Osteoblast (primary cell): Measurements from ENCODE around the gene ADARB2. TPM values are rescaled to one million over a fixed set of nuclear protein-coding genes. Genes with fewer than 3 reads are reported as not detected.
"Not testable (repeated sequence)": the region's sequence is repeated elsewhere in the genome, so short reads cannot be mapped to it uniquely, and the experiment has no call there.

Experiments used
- DNase-seq: peaks from one replicate; pipeline ENCODE4 v3.0.0; 2011; ENCODE audit warnings: low spot score, mixed read lengths; ENCODE audit not compliant: insufficient read length; ENCODE audit errors: missing footprints
- H2AFZ ChIP-seq: 2 replicates; pipeline ENCODE4 v1.6.0; 2011; ENCODE audit warnings: mild to moderate bottlenecking, low read length
- H3K27ac ChIP-seq: 2 replicates; pipeline ENCODE4 v1.5.1; 2011; ENCODE audit warnings: mild to moderate bottlenecking, low read depth, low read length, moderate library complexity
- H3K27me3 ChIP-seq: 2 replicates; pipeline ENCODE4 v1.6.0; 2012; ENCODE audit warnings: mild to moderate bottlenecking, control low read depth, inconsistent platforms, low read length, moderate library complexity; ENCODE audit not compliant: insufficient read depth
- H3K36me3 ChIP-seq: 2 replicates; pipeline ENCODE4 v1.5.1; 2011; ENCODE audit warnings: mild to moderate bottlenecking, low read length, control low read depth, moderate library complexity; ENCODE audit not compliant: insufficient read depth
- H3K4me1 ChIP-seq: 2 replicates; pipeline ENCODE4 v1.5.1; 2011; ENCODE audit warnings: mild to moderate bottlenecking, low read length, control low read depth, moderate library complexity; ENCODE audit not compliant: insufficient read depth
- H3K4me2 ChIP-seq: 2 replicates; pipeline ENCODE4 v1.6.0; 2011; ENCODE audit warnings: mild to moderate bottlenecking, low read length; ENCODE audit not compliant: insufficient read depth
- H3K4me3 ChIP-seq: fragments of 200-600 bp; sonication (generic); 3 replicates; pipeline ENCODE4 v1.5.1; 2012; ENCODE audit warnings: mild to moderate bottlenecking, low read length, inconsistent platforms; ENCODE audit not compliant: insufficient read depth
- H3K79me2 ChIP-seq: 2 replicates; pipeline ENCODE4 v1.6.0; 2012; ENCODE audit warnings: mild to moderate bottlenecking, low read length, control low read depth, inconsistent platforms; ENCODE audit not compliant: insufficient read depth
- H3K9me3 ChIP-seq: 2 replicates; pipeline ENCODE4 v1.5.1; 2011; ENCODE audit warnings: low read depth, low read length, control low read depth
- H4K20me1 ChIP-seq: 2 replicates; pipeline ENCODE4 v1.6.0; 2012; ENCODE audit warnings: mild to moderate bottlenecking, low read length, control low read depth; ENCODE audit not compliant: insufficient read depth
- total RNA-seq: library from RNA; depleted of rRNA; stranded (reverse); fragments of >200 nt; gene quantifications from 2 replicates; pipeline ENCODE4 v1.2.3, GENCODE V29; 2012
- TF ChIP-seq, protein P1 (sequence below): IDR thresholded peaks from 2 replicates; pipeline ENCODE4 v1.5.1; 2011; ENCODE audit warnings: mild to moderate bottlenecking, low read depth, low read length, moderate library complexity; ENCODE audit errors: extremely low read depth

ADARB2 gene
- total RNA-seq, 1 donor = not detected

GRCh38 chr10:1251769-1252168 is 485.6 kb downstream of the ADARB2 start:
- no peaks in the 10 kb centered on the region for H3K79me2 ChIP-seq
- no peaks in the 10 kb centered on the region for H3K4me1 ChIP-seq
- no peaks in the 10 kb centered on the region for H3K9me3 ChIP-seq
- no peaks in the 10 kb centered on the region for H3K36me3 ChIP-seq
- H3K27ac ChIP-seq = no peak overlapping the region
- H3K4me2 ChIP-seq = no peak overlapping the region
- no peak for DNase-seq
- H2AFZ ChIP-seq = no peak overlapping the region
- TF ChIP-seq, protein P1, sequence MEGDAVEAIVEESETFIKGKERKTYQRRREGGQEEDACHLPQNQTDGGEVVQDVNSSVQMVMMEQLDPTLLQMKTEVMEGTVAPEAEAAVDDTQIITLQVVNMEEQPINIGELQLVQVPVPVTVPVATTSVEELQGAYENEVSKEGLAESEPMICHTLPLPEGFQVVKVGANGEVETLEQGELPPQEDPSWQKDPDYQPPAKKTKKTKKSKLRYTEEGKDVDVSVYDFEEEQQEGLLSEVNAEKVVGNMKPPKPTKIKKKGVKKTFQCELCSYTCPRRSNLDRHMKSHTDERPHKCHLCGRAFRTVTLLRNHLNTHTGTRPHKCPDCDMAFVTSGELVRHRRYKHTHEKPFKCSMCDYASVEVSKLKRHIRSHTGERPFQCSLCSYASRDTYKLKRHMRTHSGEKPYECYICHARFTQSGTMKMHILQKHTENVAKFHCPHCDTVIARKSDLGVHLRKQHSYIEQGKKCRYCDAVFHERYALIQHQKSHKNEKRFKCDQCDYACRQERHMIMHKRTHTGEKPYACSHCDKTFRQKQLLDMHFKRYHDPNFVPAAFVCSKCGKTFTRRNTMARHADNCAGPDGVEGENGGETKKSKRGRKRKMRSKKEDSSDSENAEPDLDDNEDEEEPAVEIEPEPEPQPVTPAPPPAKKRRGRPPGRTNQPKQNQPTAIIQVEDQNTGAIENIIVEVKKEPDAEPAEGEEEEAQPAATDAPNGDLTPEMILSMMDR = no peak
- no peaks in the 10 kb centered on the region for H3K27me3 ChIP-seq
- no peak overlapping the region for H3K4me3 ChIP-seq
- H4K20me1 ChIP-seq = no peaks in the 10 kb centered on the region

DNA sequence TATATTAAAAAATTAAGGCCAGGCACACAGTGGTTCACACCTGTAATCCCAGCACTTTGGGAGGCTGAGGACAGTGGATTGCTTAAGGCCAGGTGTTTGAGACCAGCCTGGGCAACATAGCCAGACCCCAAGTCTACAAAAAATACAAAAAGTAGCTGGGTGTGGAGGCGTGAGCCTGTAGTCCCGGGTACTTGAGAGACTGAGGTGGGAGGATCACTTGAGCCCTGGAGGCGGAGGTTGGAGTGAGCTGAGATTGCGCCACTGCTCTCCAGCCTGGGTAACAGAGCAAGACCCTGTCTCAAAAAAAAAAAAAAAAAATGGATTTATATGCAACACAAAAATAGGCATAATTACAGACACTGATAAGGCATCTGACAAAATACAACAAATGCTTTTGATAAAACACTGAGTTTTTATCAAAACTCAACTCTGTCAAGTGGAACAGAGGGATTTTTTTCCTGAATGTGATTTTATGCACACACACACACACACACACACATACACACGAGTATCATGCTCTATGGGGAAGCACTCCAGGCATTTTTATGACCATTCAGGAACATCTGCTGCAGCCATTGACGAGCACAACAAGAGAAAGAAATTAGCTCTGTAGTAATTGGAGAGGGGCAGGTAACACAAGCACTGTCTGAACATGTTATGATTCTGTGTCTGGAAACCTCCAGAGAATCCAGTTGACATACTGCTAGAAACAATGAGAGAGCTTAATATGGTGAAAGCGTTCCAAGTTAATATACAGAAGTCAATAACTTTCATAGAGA is 488.0 kb downstream of the ADARB2 start:
- H2AFZ ChIP-seq = no peak overlapping the region
- no peaks in the 10 kb centered on the region for H3K79me2 ChIP-seq
- no peak overlapping the region for H3K4me3 ChIP-seq
- H3K27ac ChIP-seq = no peak overlapping the region
- no peak overlapping the region for H3K4me2 ChIP-seq
- no peaks in the 10 kb centered on the region for H3K4me1 ChIP-seq
- DNase-seq = no peak
- H3K27me3 ChIP-seq = no peaks in the 10 kb centered on the region
- TF ChIP-seq, protein P1 = no peak
- H3K9me3 ChIP-seq = no peaks in the 10 kb centered on the region
- no peaks in the 10 kb centered on the region for H3K36me3 ChIP-seq
- no peaks in the 10 kb centered on the region for H4K20me1 ChIP-seq

DNA sequence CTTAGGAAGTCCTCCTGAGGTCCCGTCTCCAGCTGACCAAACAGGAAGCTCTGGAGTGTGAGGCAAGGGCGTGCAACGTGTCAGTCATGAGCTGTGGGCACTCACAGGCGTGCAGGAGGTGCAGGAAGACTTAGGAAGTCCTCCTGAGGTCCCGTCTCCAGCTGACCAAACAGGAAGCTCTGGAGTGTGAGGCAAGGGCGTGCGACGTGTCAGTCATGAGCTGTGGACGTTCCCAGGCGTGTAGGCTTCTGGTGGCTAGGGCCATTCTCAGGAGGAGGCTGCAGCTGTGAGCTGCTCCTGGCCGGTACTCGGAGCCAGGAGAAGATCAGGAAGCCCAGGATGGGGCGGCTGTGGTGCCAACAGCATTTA is 489.1 kb downstream of the ADARB2 start:
- not testable (repeated sequence) for H3K27me3 ChIP-seq, DNase-seq, H4K20me1 ChIP-seq, H2AFZ ChIP-seq, H3K79me2 ChIP-seq, H3K27ac ChIP-seq, H3K36me3 ChIP-seq, H3K4me3 ChIP-seq, H3K4me1 ChIP-seq, H3K4me2 ChIP-seq, H3K9me3 ChIP-seq

- DNase-seq = no peak
- Histone ChIP-seq H3K9me3 (no peaks in the 10 kb centered on the region), H3K4me2 (no peak overlapping the region), H3K4me1 (no peaks in the 10 kb centered on the region), H4K20me1 (no peaks in the 10 kb centered on the region), H3K27me3 (no peaks in the 10 kb centered on the region), H3K79me2 (no peaks in the 10 kb centered on the region), H3K27ac (no peak overlapping the region), H3K36me3 (no peaks in the 10 kb centered on the region), H3K4me3 (no peak overlapping the region), H2AFZ (no peak overlapping the region)
- TF ChIP-seq, protein P1 = no peak
These were observed 489.6 kb downstream of the ADARB2 start for GRCh38 chr10:1247598-1248261.
